RKO (cell line): ENCODE measurements around the gene DNAH17.

ENCODE experiments used
- DNase-seq: peaks from one replicate; pipeline ENCODE4 v3.0.0-alpha.2; 2016; ENCODE audit warnings: low spot score

Gene DNAH17

GRCh38 chr17:78577296-78577695, at the start of gene DNAH17:
DNAH17 (minus strand) TSS chr17:78577396; CDS start chr17:78575057, 2,339 bp downstream.
- no peak for DNase-seq

- DNase-seq: no peak
These were observed 47.3 kb upstream of the DNAH17 start for GRCh38 chr17:78624324-78625151.

GRCh38 chr17:78623541-78623940, 46.3 kb upstream of the DNAH17 start:
- no peak for DNase-seq

GRCh38 chr17:78622491-78623265, 45.5 kb upstream of the DNAH17 start:
- no peak for DNase-seq

- DNase-seq: no peak
These were observed 44.7 kb upstream of the DNAH17 start for GRCh38 chr17:78621720-78622490.

- DNase-seq: no peak
These were observed 42.9 kb upstream of the DNAH17 start for GRCh38 chr17:78620099-78620498.

- no peak for DNase-seq
These were observed 42.1 kb upstream of the DNAH17 start for GRCh38 chr17:78619334-78619733.

- DNase-seq: no peak
These were observed 41.3 kb upstream of the DNAH17 start for GRCh38 chr17:78618264-78619066.

- no peak for DNase-seq
These were observed 40.4 kb upstream of the DNAH17 start for GRCh38 chr17:78617511-78618061.

- DNase-seq: no peak
These were observed 39.8 kb upstream of the DNAH17 start for GRCh38 chr17:78616946-78617345.

- DNase-seq: no peak
These were observed 38.4 kb upstream of the DNAH17 start for GRCh38 chr17:78615631-78616030.

- DNase-seq: no peak
These were observed 36.2 kb upstream of the DNAH17 start for GRCh38 chr17:78613416-78613815.

GRCh38 chr17:78611607-78612006, 34.4 kb upstream of the DNAH17 start:
- no peak for DNase-seq

- DNase-seq: no peak
These were observed 33.8 kb upstream of the DNAH17 start for GRCh38 chr17:78610951-78611511.

GRCh38 chr17:78609191-78609641, 32.0 kb upstream of the DNAH17 start:
- no peak for DNase-seq

- DNase-seq: no peak
These were observed 31.6 kb upstream of the DNAH17 start for GRCh38 chr17:78608804-78609186.

- DNase-seq: no peak
These were observed 31.1 kb upstream of the DNAH17 start for GRCh38 chr17:78608122-78608803.

- no peak for DNase-seq
These were observed 29.8 kb upstream of the DNAH17 start for GRCh38 chr17:78607038-78607437.

- DNase-seq: no peak
These were observed 28.7 kb upstream of the DNAH17 start for GRCh38 chr17:78605886-78606285.

- DNase-seq: no peak
These were observed 28.2 kb upstream of the DNAH17 start for GRCh38 chr17:78605429-78605828.
